HG02938 (cell line): ENCODE data around the gene TCEA3.
"Not testable (repeated sequence)": the region's sequence is repeated elsewhere in the genome, so short reads cannot be mapped to it uniquely, and the experiment has no call there.

Source experiments
- ATAC-seq: cut with Tn5 transposase; IDR thresholded peaks from one replicate; pipeline ENCODE4 v1.9.1; 2021; ENCODE audit warnings: mild to moderate bottlenecking, moderate library complexity; ENCODE audit not compliant: unreplicated experiment

Gene TCEA3

GRCh38 chr1:23395154-23395724 is 29.3 kb downstream of the TCEA3 start:
- ATAC-seq: no peak

DNA sequence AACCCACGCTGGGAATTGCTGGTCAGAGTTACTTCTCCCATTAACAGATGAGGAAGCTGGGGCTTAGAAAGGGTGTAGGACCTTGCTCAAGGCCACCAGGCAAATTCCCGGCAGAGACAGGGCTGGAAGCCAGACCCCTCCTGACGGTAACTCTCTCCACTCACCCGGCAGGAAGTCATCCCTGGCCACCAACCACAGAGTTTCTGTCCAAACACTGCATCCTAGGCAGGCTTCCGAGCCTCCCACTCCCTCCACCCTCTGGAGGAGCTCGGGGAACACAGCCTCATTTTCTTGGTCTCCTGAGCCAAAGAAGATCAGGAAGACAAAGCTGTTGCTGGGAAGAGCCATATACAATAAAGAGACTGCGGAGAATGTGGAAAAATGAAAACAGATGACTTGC is 29.9 kb downstream of the TCEA3 start:
- ATAC-seq: no peak

- no peak for ATAC-seq
Observed at GRCh38 chr1:23394181-23394580, 30.4 kb downstream of the TCEA3 start.

DNA sequence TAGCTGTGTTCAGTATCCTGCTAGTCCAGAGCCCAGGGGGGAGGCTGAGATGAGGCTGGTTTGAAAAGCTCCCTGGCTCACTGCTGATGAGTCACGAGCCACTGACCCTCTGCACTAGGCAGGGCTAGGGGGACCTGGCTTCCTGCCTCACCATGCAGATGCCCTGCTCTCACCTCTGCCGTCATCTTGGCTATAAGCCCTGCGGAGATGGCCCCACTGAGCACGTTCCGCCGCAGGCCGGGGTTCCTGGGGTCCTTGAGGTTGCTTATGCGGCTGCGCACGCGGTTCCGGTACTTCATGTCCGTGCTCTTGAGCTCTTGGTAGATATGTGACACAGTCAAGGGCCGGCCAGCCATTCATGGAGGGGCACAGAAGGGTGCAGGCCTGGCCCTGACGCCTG is 30.8 kb downstream of the TCEA3 start:
- ATAC-seq: no peak

GRCh38 chr1:23392125-23392855 is 32.3 kb downstream of the TCEA3 start:
- no peak for ATAC-seq

DNA sequence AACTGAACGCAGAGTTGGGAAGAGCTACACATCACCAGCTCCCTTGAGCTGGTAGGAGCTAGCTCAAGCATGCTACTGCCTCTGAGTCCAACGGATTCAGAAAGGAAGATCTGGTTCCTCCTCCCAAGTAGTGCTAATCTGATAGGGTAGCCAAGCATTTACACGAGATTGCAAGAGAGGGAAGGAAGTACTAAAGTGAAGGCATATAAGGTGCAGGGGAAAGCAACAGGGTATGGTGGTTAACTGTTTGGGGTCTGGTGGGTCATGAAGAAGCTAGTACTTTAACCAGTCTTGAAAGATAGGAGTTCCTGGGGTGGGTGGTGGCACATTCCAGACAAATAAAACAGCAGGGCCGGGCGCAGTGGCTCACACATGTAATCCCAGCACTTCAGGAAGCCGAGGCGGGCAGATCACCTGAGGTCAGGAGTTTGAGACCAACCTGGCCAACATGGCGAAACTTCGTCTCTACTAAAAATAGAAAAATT is 34.7 kb downstream of the TCEA3 start:
- ATAC-seq: no peak

DNA sequence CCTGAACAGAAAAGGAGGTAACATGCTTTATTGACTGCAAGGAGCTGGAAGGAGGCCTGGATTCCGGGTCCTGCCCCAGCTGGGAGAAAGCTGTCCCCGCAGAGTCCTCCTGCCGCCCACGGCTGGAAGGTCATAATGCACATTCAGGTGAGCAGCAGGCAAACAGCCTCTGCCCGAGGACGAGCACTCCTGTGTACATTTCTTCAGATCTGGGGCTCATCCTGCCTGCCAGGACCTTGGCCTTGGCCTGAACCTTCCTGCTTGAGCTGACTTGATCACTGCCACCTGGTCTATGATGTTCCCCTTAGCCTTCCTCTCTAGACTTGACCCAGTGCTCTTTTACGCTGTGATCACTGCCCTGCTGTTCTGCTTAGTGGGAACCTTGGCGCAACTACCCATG is 37.1 kb downstream of the TCEA3 start:
- ATAC-seq: no peak

DNA sequence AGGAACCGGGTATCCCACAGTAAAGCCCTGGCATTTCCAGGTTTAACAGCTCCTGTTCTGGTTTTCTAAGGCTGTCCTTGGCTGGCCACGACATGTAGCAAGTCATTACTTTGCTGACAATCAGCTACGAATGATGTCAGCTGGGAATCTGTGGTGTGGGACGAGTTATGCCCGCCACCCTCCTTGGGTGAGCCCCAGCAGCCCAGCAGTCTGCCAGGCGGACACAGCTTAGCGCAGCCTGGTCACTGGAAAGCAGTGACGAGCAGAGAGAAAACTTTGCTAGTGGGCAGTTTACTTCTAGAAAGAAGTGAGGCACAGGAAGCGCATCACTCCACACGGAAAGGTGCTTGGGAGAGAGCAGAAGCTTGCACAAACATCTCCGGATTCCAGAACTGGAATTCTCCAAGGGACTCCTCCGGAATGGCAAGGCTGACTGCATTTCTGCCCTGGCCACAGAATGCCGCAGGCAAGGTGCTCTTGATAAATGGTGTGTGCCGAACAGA is 39.4 kb downstream of the TCEA3 start:
- no peak for ATAC-seq

- ATAC-seq: no peak
Observed at GRCh38 chr1:23384312-23385058, 40.1 kb downstream of the TCEA3 start.

DNA sequence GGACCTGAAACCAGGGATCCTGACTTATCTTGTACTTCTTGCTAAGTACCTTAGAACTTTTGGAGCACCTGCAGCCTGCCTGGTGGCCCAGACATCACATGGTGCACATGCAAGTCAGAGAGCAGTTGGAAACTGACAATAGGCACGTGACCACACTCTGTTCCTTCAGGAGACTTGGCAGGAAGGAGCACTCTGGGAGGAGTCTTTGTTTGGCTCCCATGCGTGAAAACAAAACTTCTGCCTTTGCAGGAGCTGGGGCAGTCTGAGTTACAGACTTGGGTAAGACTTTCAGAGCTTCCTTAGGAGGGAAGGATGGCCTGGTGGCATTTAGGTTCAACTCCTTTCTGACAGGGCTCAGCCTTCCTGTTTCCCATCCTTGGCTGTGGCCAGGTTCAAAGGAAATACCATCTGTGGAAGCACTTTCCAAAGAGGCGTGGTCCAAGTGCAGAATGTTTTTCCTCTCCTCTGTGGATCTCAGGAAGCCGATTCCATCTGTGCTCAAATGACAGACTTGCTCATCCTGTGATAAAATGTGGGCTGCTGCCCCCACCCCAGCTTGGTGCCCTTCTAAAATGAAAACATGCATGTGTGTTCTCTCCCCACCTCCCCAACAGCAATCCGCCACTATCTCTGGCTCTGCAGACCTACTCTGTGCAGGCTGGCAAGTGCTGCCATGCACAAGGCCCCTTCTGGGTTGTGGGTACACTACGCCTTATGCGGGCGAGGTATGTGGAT is 40.8 kb downstream of the TCEA3 start:
- ATAC-seq: no peak

DNA sequence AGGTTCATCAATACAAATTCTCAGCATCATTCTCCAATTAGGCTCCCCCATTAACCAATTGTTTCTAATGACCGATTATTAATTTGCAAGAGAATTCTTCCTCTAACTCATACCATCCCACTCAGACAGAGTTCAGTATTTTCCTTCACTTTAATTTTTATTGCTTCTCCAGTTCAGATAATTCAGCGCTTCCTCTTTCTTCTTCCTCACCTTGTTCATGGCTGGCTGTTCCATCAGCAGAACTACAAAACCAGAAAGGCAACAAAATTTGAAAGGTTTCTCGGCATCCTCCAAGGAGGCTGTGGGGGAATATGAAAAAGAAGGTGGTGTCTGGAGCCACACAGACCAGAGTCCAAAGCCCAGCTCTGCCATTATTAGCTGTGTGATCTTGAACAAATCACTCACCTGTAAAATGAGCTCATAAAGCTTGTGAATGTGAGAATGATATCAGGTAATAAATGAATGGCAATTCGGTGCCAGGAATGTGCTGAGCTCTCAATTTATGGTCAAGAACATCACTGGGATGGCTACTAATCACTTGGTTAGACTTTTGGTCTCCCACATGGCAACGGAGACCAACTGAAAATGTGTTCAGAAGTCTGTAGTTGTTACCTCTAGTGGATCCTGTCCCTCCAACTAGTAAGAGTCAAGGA is 43.2 kb downstream of the TCEA3 start:
- ATAC-seq: no peak

GRCh38 chr1:23380719-23381118 is 43.8 kb downstream of the TCEA3 start:
- ATAC-seq: no peak

DNA sequence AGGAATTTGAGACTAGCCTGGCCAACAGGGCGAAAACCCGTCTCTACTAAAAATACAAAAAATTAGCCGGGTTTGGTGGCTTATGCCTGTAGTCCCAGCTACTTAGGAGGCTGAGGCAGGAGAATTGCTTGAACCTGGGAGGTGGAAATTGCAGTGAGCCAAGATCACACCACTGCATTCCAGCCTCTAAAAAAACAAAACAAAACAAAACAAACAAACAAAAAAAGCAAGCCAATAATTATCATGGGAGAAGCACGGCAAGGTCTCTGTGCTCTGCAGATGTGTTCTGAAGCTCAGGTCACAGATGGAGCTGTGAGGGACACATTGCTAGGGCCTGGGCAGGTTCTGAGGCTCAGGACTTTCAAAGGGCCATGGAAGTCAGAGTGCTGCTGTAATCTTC is 44.3 kb downstream of the TCEA3 start:
- not testable (repeated sequence) for ATAC-seq

DNA sequence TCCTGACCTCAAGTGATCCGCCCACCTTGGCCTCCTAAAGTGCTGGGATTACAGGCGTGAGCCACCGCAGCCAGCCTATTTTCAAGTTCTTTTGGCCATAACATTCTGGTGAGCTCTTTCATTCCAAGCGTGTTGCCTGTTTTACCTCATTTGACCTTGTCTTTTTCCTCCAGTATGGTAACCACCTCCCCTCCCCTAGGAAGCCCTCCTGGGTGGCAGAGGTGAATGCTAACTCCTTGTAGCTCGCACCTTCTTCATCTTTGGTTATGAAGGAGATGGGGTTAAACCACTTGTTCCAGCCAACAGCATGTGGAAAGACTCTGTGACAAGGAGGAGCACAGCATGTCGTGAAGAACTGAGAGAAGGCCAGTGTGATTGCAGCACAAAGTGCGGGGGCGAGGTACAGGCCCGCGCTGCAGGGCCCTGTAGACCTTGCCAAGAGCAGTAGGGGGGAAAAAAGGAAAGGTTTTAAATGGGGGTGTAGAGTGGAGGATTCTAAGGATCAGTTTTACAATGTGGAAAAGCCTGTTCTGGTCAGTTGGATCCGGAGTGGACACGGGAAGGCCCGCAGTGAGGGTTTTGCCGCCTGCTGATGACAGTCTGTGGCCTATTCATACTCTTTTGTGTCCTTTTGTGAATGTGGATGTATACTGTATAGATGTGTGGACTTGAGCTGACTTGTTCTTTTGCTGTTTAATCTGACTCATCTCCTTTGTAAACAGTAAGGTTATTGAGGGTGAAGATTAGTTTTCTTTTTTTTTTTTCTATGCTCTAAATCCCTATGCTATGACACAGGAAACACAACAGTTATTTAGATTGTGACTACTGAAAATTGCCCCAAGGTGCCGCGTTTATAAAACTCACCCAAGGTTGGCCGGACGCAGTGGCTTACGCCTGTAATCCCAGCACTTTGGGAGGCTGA is 47.4 kb downstream of the TCEA3 start:
- ATAC-seq: no peak

DNA sequence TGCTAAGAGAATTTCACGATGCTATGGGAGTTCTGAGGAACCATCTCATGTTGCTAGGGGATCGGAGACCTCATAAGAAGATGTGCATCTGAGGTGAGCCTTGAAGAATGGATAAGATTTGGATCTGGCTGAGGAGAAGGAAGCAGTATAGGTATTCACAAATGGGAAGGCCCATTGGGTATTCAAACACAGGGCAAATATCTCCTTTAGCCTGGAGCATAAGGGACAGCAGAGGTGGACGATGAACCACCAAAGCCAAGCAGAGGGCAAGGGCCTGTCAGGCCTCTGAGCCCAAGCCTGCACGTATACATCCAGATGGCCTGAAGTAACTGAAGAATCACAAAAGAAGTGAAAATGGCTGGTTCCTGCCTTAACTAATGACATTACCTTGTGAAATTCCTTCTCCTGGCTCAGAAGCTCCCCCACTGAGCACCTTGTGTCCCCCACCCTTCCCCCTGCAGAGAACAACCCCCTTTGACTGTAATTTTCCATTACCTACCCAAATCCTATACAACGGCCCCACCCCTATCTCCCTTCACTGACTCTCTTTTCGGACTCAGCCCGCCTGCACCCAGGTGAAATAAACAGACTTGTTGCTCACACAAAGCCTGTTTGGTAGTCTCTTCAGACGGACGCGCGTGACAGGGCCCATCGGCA is 50.3 kb downstream of the TCEA3 start:
- not testable (repeated sequence) for ATAC-seq

DNA sequence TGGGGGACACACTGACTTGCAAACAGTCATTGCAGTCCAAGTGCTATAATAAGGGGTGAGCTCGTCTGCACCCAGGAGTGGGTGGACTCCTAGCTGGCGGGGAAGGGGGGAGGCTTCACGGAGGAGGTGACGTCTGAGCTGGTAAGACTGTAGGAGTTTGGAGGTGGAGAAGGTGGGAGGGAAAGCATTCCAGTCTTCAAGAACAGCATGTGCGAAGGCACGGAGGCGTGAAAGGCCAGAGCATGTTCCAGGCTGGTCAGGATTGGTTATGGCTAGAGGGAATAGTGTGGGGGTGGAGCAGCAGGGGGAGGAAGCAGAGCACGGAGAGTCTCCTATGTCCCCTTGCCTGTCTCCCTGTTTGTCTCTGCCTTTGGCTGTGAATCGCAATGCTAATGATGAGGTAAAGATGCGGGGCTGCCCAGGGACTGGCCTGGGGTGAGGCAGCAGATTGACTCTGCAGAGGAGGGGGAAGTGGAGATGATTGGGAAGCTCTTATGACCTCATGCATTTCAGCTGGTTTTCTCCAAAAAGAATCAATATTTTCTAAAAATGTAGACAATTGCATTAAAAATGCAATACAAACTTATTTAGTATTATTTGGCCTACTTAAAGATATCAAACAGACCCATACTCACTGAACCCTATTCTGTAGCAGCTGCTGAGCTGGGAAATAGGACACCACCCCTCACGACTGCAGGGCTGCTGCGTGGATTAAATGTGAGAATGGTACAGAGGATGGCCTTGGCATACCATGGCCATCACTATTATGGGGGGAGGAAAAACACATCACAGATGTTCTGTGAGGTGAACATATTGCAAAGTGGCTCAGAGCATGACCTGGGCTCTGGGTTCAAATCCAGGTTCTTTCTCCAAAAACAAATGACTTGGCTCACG is 52.3 kb downstream of the TCEA3 start:
- no peak for ATAC-seq

DNA sequence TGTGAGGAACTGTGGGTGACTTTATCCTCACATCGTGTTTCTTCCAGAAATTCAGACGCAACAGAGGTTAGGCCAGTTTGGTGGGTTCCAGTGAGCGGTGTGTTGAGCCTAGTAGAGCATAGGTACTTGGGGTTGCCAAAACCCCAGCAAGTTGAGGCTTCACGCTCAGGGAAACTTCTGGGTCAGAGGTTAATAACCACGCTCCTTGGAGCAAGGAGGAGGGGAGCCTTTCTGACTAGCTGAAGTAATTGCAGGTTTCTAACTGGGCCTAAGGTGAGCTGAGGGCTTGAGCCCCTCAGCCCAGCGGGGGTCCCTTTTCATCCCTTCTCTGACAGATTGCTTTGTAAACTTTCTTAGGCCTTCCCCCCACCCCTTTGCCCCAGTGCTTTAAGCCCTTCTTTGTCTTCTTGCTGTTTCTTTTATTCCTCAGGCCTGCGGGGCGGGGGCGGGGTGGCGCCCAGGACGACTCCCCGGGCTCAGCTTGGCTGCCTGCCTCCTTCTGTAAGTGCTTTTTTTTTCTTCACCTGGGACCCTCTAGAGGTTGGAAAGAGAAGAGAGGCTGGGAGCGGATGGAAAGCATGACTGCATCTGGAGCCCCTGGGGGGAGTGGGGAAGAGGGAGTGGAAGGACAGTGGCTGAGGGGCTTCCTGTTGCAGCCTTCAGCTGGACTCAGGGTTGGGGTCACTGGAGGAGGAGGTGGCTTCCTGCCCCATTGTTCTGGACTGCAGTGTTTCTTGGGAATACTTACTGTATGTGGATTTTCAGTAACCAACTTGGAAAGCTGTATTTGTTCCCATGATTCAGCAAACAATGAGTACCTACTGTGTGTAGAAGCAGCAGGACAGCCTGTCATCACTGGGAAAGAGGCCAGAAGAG is 53.6 kb downstream of the TCEA3 start:
- no peak for ATAC-seq
